GM18511 (cell line): ENCODE measurements around the gene EPPIN.
A peak's percentile ranks its signal among the peaks of the same experiment; 100 is the strongest.

ENCODE experiments used
- ATAC-seq: cut with Tn5 transposase; IDR thresholded peaks from one replicate; pipeline ENCODE4 v1.9.1; 2021; ENCODE audit warnings: mild to moderate bottlenecking, moderate library complexity; ENCODE audit not compliant: unreplicated experiment

EPPIN gene

GRCh38 chr20:45539382-45539781 is 7.8 kb downstream of the EPPIN start, which contains the start of gene WFDC6:
Gene WFDC6 (minus strand): TSS chr20:45539482. CDS start chr20:45539407, 75 bp downstream.
- no peak for ATAC-seq

GRCh38 chr20:45538209-45538799 is 8.9 kb downstream of the EPPIN start:
- no peak for ATAC-seq

- no peak for ATAC-seq
Measured at GRCh38 chr20:45527294-45527693, 19.9 kb downstream of the EPPIN start.

- ATAC-seq = no peak
Measured at GRCh38 chr20:45523821-45524220, 23.4 kb downstream of the EPPIN start.

GRCh38 chr20:45518282-45518681 is 28.9 kb downstream of the EPPIN start:
- ATAC-seq = no peak

- ATAC-seq = no peak
Measured at GRCh38 chr20:45515147-45515913, 31.9 kb downstream of the EPPIN start, which contains the start of gene SPINT3. Gene SPINT3 (minus strand): TSS chr20:45515622. CDS start chr20:45515608, 14 bp downstream.

GRCh38 chr20:45510242-45510862 is 36.8 kb downstream of the EPPIN start:
- ATAC-seq = no peak

- no peak for ATAC-seq
Measured at GRCh38 chr20:45509091-45509490, 38.1 kb downstream of the EPPIN start.

GRCh38 chr20:45508068-45508886 is 38.9 kb downstream of the EPPIN start:
- no peak for ATAC-seq

GRCh38 chr20:45507011-45507820 is 40.0 kb downstream of the EPPIN start:
- ATAC-seq = peak; percentile 57

GRCh38 chr20:45506398-45506797 is 40.8 kb downstream of the EPPIN start:
- no peak for ATAC-seq

- no peak for ATAC-seq
Measured at GRCh38 chr20:45503403-45503802, 43.8 kb downstream of the EPPIN start.

GRCh38 chr20:45502561-45502960 is 44.6 kb downstream of the EPPIN start:
- ATAC-seq = no peak

- no peak for ATAC-seq
Measured at GRCh38 chr20:45501600-45501999, 45.6 kb downstream of the EPPIN start.

GRCh38 chr20:45500022-45500421 is 47.2 kb downstream of the EPPIN start:
- no peak for ATAC-seq

GRCh38 chr20:45497971-45498494 is 49.2 kb downstream of the EPPIN start:
- ATAC-seq = no peak

GRCh38 chr20:45496166-45496565 is 51.0 kb downstream of the EPPIN start:
- no peak for ATAC-seq

- ATAC-seq = no peak
Measured at GRCh38 chr20:45495501-45495941, 51.7 kb downstream of the EPPIN start.
